ENCODE measurements around the gene MCOLN2.

- TF ChIP-seq CTCF (IDR thresholded peaks at IDR 0.05) (no peak), EZH2phosphoT487 (IDR thresholded peaks at IDR 0.05) (no peak), EZH2 (IDR thresholded peaks at IDR 0.05) (no peak)
Measured at GRCh38 chr1:85033221-85033620, 36.3 kb upstream of the MCOLN2 start.

All from neural progenitor cell (in vitro differentiated cells).